T-helper 9 cell (primary cell): ENCODE data around the gene SLC22A3.
"Not testable (repeated sequence)": the region's sequence is repeated elsewhere in the genome, so short reads cannot be mapped to it uniquely, and the experiment has no call there.

Experiments
- DNase-seq: peaks from one replicate; pipeline ENCODE4 v3.0.0-alpha.2; 2020

SLC22A3 gene

DNA sequence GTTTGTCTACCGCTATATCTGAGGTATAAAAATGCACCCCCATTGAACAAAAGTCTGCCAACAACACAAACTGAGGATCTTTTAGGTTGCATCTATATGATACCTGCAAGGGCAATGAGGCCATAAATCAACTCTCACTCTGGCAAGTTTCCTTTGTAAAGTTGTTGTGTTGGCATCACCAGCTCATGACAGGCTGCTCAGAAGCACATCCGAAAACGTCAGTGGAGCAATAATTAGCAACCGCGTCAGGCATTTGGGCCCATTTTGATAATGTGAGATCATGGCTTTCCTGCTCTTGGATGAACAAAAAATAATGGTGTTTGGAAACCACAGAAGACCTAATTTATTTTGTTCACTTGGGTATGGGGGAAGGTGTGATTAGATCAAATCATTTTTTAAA is 12.0 kb upstream of the SLC22A3 start:
- no peak for DNase-seq

- DNase-seq: no peak
Measured at GRCh38 chr6:160337301-160337700, 10.9 kb upstream of the SLC22A3 start.

DNA sequence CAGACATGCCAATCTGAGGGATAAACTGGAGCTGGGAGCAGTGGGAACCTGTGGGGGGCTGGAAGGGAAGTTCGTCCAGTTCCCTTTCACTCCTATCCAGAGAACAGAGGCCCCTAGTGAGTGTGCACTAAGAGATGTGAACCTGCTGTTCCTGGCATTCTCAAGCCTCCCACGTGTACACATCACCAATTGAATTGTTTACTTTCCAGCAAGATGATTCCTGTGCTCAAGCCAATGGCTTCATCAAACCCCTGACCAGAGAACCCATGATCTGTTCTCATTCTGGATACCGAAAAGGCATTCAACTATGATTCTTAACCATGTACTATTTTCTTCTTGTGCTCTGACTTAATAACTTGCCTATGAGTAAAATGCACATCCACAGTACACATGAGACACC is 10.2 kb upstream of the SLC22A3 start:
- DNase-seq: no peak

DNA sequence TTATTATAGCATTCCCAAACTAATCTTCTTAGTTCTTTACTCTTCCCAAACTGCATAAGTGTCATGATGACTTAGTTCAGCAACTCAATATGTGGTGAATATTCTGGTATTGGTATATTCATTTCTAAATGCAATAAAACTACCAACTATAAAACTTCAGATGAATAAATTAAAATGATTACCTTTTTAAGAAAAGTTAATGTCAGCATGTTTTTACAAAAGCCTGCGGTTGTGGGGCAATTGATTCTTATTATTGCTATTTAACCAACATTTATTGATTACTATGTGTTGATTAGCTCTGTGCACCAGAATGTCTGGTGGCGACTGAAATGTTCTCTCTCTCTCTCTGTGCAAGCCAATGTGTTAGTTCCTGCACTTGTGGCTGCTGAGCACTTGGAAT is 5.0 kb upstream of the SLC22A3 start:
- no peak for DNase-seq

GRCh38 chr6:160344271-160344670 is 3.9 kb upstream of the SLC22A3 start:
- DNase-seq: no peak

- DNase-seq: no peak
Measured at GRCh38 chr6:160347259-160348222, 637 bp upstream of the SLC22A3 start.

DNA sequence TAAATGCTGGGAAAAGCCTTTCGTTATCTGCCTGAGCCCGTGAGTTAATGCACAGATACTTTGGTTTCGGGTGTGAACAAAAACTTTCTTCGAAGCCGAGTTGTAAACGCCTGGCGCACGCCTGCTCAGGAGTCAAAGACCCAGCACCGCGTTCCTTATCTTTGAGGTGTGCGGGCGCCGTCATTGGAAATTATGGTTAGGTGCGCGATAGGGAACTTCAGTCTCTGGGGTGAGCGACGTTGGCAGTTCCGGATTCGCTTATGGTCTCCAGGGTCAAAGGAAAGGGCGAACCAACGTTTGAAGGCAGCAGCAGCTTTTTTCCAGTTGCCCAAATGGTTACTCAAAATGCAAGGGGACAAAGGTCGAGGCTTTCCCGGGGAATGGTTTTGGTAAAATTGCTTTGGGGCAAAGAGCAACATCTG is 853 bp downstream of the SLC22A3 start:
- no peak for DNase-seq

- DNase-seq: no peak
Measured at GRCh38 chr6:160349814-160350350, 1.7 kb downstream of the SLC22A3 start.

GRCh38 chr6:160353950-160354496 is 5.8 kb downstream of the SLC22A3 start:
- no peak for DNase-seq

GRCh38 chr6:160355001-160355400 is 6.8 kb downstream of the SLC22A3 start:
- no peak for DNase-seq

GRCh38 chr6:160356074-160356744 is 8.0 kb downstream of the SLC22A3 start:
- no peak for DNase-seq

- DNase-seq: no peak
Measured at GRCh38 chr6:160357088-160357487, 8.9 kb downstream of the SLC22A3 start.

GRCh38 chr6:160358225-160359119 is 10.3 kb downstream of the SLC22A3 start:
- DNase-seq: no peak

- DNase-seq: no peak
Measured at GRCh38 chr6:160360955-160361354, 12.8 kb downstream of the SLC22A3 start.

DNA sequence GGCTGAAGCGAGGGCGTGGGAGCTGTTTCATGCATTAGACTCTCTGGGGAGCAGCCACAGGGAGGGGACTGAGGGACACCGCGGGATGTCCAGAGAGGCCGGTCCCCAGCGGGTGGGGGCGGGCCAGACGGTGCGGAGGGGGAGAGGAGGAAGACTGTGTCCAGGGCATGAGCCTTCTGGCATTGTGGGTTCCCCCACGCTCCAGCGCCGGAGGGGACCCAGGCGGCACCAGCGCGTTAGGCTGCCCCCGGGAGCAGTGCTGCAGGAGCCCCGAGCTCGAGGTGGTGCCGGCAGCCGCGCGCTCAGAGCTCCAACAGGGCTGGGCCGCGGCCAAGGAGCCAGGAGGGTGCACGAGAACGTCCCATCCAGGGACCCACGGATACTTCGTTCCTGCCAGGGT is 14.4 kb downstream of the SLC22A3 start:
- DNase-seq: no peak

- no peak for DNase-seq
Measured at GRCh38 chr6:160363016-160363996, 15.1 kb downstream of the SLC22A3 start.

DNA sequence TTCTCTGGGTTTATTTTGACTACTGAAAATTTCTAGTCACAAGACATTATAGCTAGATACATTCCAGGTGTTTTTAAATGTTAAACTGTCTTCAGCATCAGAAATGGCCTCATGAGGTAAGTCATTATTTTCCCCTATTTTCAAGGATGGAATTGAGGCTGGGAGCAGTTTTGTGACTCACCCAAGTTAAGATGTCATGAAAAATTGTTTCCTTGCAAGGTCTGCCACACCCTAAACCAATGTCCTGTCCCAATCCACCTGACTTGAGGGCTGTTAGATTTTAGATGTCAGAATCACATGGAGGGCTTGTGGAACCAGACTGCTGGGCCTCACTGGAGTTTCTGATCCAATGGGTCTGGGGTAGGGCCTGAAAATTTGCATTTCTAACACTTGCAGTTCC is 16.9 kb downstream of the SLC22A3 start:
- DNase-seq: no peak

GRCh38 chr6:160367798-160368547 is 19.8 kb downstream of the SLC22A3 start:
- no peak for DNase-seq

DNA sequence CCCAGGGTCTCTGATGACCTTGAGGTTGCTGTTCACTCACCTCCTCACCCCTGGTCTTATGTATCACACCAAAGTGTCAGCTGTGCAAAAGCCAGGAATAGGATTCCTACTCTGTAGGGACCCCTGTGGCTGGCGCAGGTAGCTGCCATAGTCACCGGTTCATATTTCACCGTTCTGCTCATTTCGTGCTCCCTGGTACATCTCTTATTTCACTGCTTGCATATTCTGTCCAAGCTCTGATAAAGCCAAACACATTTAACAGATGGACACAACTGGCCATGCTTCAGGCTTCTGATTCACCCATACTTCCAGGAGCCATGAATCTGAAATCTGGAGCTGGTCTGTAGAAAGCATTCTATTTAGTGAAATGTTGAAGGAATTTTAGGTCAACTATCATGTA is 20.5 kb downstream of the SLC22A3 start:
- DNase-seq: no peak

DNA sequence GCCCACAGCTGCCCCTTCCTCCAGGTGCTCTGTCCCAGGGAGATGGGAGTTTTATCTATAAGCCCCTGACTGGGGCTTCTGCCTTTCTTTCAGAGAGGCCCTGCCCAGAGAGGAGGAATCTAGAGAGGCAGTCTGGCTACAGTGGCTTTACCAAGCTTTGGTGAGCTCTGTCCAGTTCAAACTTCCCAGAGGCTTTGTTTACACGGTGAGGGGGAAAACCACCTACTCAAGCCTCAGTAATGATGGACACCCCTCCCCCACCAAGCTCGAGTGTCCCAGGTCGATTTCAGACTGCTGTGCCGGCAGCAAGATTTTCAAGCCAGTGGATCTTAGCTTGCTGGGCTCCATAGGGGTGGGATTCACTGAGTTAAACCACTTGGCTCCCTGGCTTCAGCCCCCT is 25.4 kb downstream of the SLC22A3 start:
- DNase-seq: not testable (repeated sequence)
